OCI-LY7 (cell line): ENCODE measurements around the gene CRTC2. TPM values are rescaled to one million over a fixed set of nuclear protein-coding genes. Genes with fewer than 3 reads are reported as not detected.

Experiments used
- BruUV-seq: library from RNA; stranded (reverse); fragments of 400-500 nt; replicated peaks from 2 replicates; lab custom pipeline; 2021; lab: Mats Ljungman, UMichigan
- CTCF ChIA-PET: fragments of 300-600 bp; sonication (Branson Sonifier 250); formaldehyde crosslinking; loops from one replicate; lab custom pipeline; 2022; ENCODE audit warnings: antibody characterized with exemption; ENCODE audit not compliant: unreplicated experiment; lab: Charles Lee
- POLR2A ChIA-PET: fragments of 300-600 bp; sonication (Branson Sonifier 250); formaldehyde crosslinking; loops from one replicate; lab custom pipeline; 2022; ENCODE audit warnings: antibody characterized with exemption; lab: Charles Lee
- DNase-seq: peaks from one replicate; pipeline ENCODE4 v3.0.0-alpha.2; 2015; ENCODE audit warnings: low spot score
- H2AFZ ChIP-seq: fragments of 200-600 bp; sonication (generic), shearing (Covaris generic); 2 replicates; pipeline ENCODE4 v1.6.1; 2014; ENCODE audit warnings: mild to moderate bottlenecking, antibody characterized with exemption, low read length, moderate library complexity
- H3K27ac ChIP-seq: fragments of 200-600 bp; sonication (generic); 2 replicates; pipeline ENCODE4 v1.5.1; 2014; ENCODE audit warnings: mixed run types, low read depth, mild to moderate bottlenecking, moderate library complexity, low read length, inconsistent platforms; ENCODE audit not compliant: poor library complexity, severe bottlenecking
- H3K36me3 ChIP-seq: fragments of 200-600 bp; sonication (generic); 2 replicates; pipeline ENCODE4 v1.6.1; 2014; ENCODE audit warnings: mild to moderate bottlenecking, antibody characterized with exemption, low read length, moderate library complexity, mixed read lengths; ENCODE audit not compliant: insufficient read depth
- H3K4me1 ChIP-seq: fragments of 200-600 bp; sonication (generic); 2 replicates; pipeline ENCODE4 v1.5.1; 2014; ENCODE audit warnings: mild to moderate bottlenecking, low read length; ENCODE audit not compliant: insufficient read depth, poor library complexity, severe bottlenecking
- H3K4me2 ChIP-seq: fragments of 200-600 bp; sonication (generic); 2 replicates; pipeline ENCODE4 v1.6.1; 2014; ENCODE audit warnings: mild to moderate bottlenecking, low read length
- H3K4me3 ChIP-seq: fragments of 200-600 bp; sonication (generic); 2 replicates; pipeline ENCODE4 v1.5.1; 2014; ENCODE audit warnings: mild to moderate bottlenecking, low read depth, low read length; ENCODE audit not compliant: poor library complexity, severe bottlenecking
- H3K79me2 ChIP-seq: fragments of 200-600 bp; sonication (generic); 2 replicates; pipeline ENCODE4 v1.6.1; 2016; ENCODE audit warnings: low read depth, mild to moderate bottlenecking, low read length, moderate library complexity, mixed read lengths; ENCODE audit not compliant: insufficient read depth
- H3K9me2 ChIP-seq: fragments of 200-600 bp; sonication (generic); 2 replicates; pipeline ENCODE4 v1.6.1; 2016; ENCODE audit warnings: mild to moderate bottlenecking, low read length, mixed read lengths; ENCODE audit not compliant: insufficient read depth
- H3K9me3 ChIP-seq: fragments of 200-600 bp; sonication (generic); 2 replicates; pipeline ENCODE4 v1.6.1; 2014; ENCODE audit warnings: mild to moderate bottlenecking, mixed run types, low read length, mixed read lengths
- H4K20me1 ChIP-seq: fragments of 200-600 bp; sonication (generic); 2 replicates; pipeline ENCODE4 v1.6.1; 2014; ENCODE audit warnings: mild to moderate bottlenecking, antibody characterized with exemption, low read length, moderate library complexity, mixed read lengths; ENCODE audit not compliant: insufficient read depth
- EZH2phosphoT487 ChIP-seq: fragments of 200-600 bp; sonication (generic); IDR thresholded peaks from 2 replicates; pipeline ENCODE4 v1.6.1; 2018; ENCODE audit warnings: low read depth, borderline replicate concordance, mild to moderate bottlenecking, mixed run types, antibody characterized with exemption, low read length, moderate library complexity, mixed read lengths
- intact Hi-C: fragments of 100-400 bp; cut with micrococcal nuclease; formaldehyde crosslinking; loops from one replicate; pipeline ENCODE4 v1.10.0; 2022; ENCODE audit not compliant: unreplicated experiment
- total RNA-seq, 2 experiments: library from RNA; depleted of rRNA in 1 of 2; stranded (reverse); fragments of >200 nt in 1 of 2; shearing (Covaris generic) in 1 of 2; gene quantifications; 2 replicates each; pipeline ENCODE4 v1.2.3, GENCODE V29; 2014 to 2022
- TF ChIP-seq, protein P1 (sequence below): fragments of 200-600 bp; sonication (generic); conservative IDR thresholded peaks from 2 replicates; pipeline ENCODE4 v1.5.1; 2014; ENCODE audit warnings: mild to moderate bottlenecking, antibody characterized with exemption, low read length, moderate library complexity, mixed read lengths

The CRTC2 gene
- total RNA-seq, 2 experiments from 2014 or later, result 15.6 to 65.6 TPM

DNA sequence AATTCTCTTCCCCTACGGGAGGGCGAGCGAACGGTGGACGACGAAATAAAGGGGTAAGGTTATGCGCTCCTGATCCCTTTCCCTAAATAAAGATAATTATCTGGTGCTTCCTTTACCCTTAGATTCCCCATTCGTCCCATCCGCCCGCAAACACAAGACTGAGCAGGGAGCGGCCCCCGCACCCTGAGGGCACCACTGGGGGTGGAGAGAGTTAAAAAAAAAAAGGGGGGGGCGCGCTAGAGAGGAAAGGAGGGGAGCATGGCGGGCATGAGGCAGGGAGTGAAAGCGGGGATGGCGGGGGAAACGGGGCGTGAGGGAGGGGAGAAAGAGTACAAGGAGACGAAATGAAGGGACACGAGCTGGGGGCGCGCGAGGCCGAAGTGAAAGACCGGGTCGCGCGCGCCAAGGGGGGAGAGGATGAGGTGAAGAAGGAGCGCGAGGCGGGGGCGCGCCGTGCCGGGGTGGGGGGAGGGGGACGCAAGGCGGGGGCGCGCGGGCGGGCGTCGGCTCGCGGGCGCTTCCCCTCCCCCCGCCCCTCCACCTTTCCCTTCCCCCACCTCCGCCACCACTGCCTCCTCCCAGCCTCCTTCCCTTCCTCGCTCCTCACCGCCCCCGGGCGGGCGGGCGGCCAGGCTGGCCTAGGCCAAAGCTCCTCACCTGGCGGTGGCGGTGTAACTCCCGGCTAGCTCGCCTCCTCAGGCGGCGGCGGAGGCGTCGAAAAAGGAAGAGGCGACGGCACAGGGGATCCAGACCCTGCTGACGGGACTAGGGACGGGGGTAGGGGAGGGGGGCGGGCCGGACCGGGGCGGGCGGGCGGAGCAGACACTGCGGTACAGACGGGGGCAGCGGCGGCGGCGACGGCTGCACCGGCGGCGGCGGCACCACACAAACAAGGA is 36.1 kb downstream of the CRTC2 start:
- Histone ChIP-seq H2AFZ (peak overlapping the region; percentile 20; the same call in 1 of the 2 replicates), H4K20me1 (peaks cover 25% of the 10 kb centered on the region; the same call in 1 of the 2 replicates), H3K36me3 (peaks cover 33% of the 10 kb centered on the region), H3K27ac (peak overlapping the region; percentile 90), H3K4me1 (peaks cover 28% of the 10 kb centered on the region), H3K4me2 (peak overlapping the region; percentile 95), H3K9me2 (no peaks in the 10 kb centered on the region), H3K9me3 (no peaks in the 10 kb centered on the region), H3K4me3 (peak overlapping the region; percentile 97), H3K79me2 (peaks cover 49% of the 10 kb centered on the region)
- CTCF ChIA-PET, result interaction anchor here (0.6 to 0.9 kb wide), 3 partner anchors 23 to 65 kb away, joined by 4 to 5 read pairs (median 4); no protein-coding TSS in a partner anchor
- no peak for TF ChIP-seq EZH2phosphoT487
- TF ChIP-seq, protein P1, sequence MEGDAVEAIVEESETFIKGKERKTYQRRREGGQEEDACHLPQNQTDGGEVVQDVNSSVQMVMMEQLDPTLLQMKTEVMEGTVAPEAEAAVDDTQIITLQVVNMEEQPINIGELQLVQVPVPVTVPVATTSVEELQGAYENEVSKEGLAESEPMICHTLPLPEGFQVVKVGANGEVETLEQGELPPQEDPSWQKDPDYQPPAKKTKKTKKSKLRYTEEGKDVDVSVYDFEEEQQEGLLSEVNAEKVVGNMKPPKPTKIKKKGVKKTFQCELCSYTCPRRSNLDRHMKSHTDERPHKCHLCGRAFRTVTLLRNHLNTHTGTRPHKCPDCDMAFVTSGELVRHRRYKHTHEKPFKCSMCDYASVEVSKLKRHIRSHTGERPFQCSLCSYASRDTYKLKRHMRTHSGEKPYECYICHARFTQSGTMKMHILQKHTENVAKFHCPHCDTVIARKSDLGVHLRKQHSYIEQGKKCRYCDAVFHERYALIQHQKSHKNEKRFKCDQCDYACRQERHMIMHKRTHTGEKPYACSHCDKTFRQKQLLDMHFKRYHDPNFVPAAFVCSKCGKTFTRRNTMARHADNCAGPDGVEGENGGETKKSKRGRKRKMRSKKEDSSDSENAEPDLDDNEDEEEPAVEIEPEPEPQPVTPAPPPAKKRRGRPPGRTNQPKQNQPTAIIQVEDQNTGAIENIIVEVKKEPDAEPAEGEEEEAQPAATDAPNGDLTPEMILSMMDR, result peak; percentile 28; the same call in 1 of the 2 replicates
- no TSS peak for BruUV-seq
- POLR2A ChIA-PET, result interaction anchor here (0.6 to 4.1 kb wide), 16 partner anchors 8 to 105 kb away, joined by 3 to 32 read pairs (median 4); partner anchors contain the start of genes CREB3L4, DENND4B, JTB and SLC39A1
- intact Hi-C loops, result loop anchor here (2.0 to 5.0 kb wide), 3 partner anchors 54 to 126 kb away; partner anchors contain the start of gene JTB
- DNase-seq, result peak; percentile 88

GRCh38 chr1:153921803-153922075 is 36.7 kb downstream of the CRTC2 start:
- DNase-seq, result peak; percentile 32
- Histone ChIP-seq H2AFZ (peak overlapping the region; percentile 20; the same call in 1 of the 2 replicates), H3K27ac (peak overlapping the region; percentile 90), H4K20me1 (peaks cover 25% of the 10 kb centered on the region; the same call in 1 of the 2 replicates), H3K4me1 (peaks cover 28% of the 10 kb centered on the region), H3K4me3 (peak overlapping the region; percentile 97), H3K36me3 (peaks cover 35% of the 10 kb centered on the region), H3K79me2 (peaks cover 55% of the 10 kb centered on the region), H3K4me2 (peak overlapping the region; percentile 95), H3K9me2 (no peaks in the 10 kb centered on the region), H3K9me3 (no peaks in the 10 kb centered on the region)
- intact Hi-C loops, result loop anchor here (2.0 to 5.0 kb wide), 5 partner anchors 55 to 125 kb away; partner anchors contain the start of genes JTB and RAB13
- POLR2A ChIA-PET, result interaction anchor here (0.6 to 4.1 kb wide), 11 partner anchors 9 to 168 kb away, joined by 3 to 32 read pairs (median 3); partner anchors contain the start of genes DENND4B, JTB and SLC39A1
- TF ChIP-seq, protein P1, result no peak
- no peak for TF ChIP-seq EZH2phosphoT487
- BruUV-seq, result TSS peak; percentile 53
- CTCF ChIA-PET, result interaction anchor here (0.9 kb wide), 1 partner anchor 65 kb away, joined by 5 read pairs; no protein-coding TSS in a partner anchor
